HepG2 (cell line): ENCODE measurements around the gene EZH1. TPM values are rescaled to one million over a fixed set of nuclear protein-coding genes. Genes with fewer than 3 reads are reported as not detected.
A peak's percentile ranks its signal among the peaks of the same experiment; 100 is the strongest.

Experiments used
- ELF4 ChIP-seq: sonication (generic); formaldehyde crosslinking; IDR thresholded peaks from 2 replicates; pipeline ENCODE4 v1.5.0; 2020; ENCODE audit warnings: missing genetic modification reagents, mild to moderate bottlenecking, moderate library complexity, borderline replicate concordance
- GZF1 ChIP-seq: sonication (generic); formaldehyde crosslinking; IDR thresholded peaks from 2 replicates; pipeline ENCODE4 v1.5.1; 2020; ENCODE audit warnings: mild to moderate bottlenecking, missing genetic modification reagents
- ISL2 ChIP-seq: sonication (generic); formaldehyde crosslinking; IDR thresholded peaks from 2 replicates; pipeline ENCODE4 v1.5.0; 2020; ENCODE audit warnings: missing genetic modification reagents
- NCOA2 ChIP-seq: sonication (generic); formaldehyde crosslinking; IDR thresholded peaks from 2 replicates; pipeline ENCODE4 v1.8.0; 2022; ENCODE audit warnings: inconsistent platforms
- NFIB ChIP-seq: sonication (generic); formaldehyde crosslinking; IDR thresholded peaks from 2 replicates; pipeline ENCODE4 v1.9.0; 2021; ENCODE audit warnings: missing genetic modification reagents, mild to moderate bottlenecking, borderline replicate concordance
- ZFP37 ChIP-seq: sonication (generic); formaldehyde crosslinking; IDR thresholded peaks from 2 replicates; pipeline ENCODE4 v1.4.0; 2020; ENCODE audit warnings: missing genetic modification reagents, borderline replicate concordance
- ZNF326 ChIP-seq: sonication (generic); formaldehyde crosslinking; IDR thresholded peaks from 2 replicates; pipeline ENCODE4 v1.4.0; 2020; ENCODE audit warnings: missing genetic modification reagents, borderline replicate concordance
- ZNF547 ChIP-seq: sonication (generic); formaldehyde crosslinking; IDR thresholded peaks from 2 replicates; pipeline ENCODE4 v1.5.1; 2020; ENCODE audit warnings: mild to moderate bottlenecking, missing genetic modification reagents
- ZSCAN30 ChIP-seq: sonication (generic); formaldehyde crosslinking; IDR thresholded peaks from 2 replicates; pipeline ENCODE4 v1.5.0; 2020; ENCODE audit warnings: mild to moderate bottlenecking, missing genetic modification reagents
- polyA plus RNA-seq, 8 experiments: library from polyadenylated mRNA; depleted of rRNA in 3 of 8; stranded (reverse) in 7 of 8; unstranded in 1 of 8; fragments of >200 nt; fragmentation: Illumina TruSeq in 4 of 8; extraction: Trizol in 4 of 8; gene quantifications; 2 replicates each; pipeline versions ENCODE4 v1.2.1 to v1.2.3, GENCODE V29; 2011 to 2016; ENCODE audit warnings: low read depth in 4 of 8, missing spikeins in 1 of 8, mixed read lengths in 1 of 8; ENCODE audit not compliant: insufficient read depth in 1 of 8
- total RNA-seq, 5 experiments: library from RNA; depleted of rRNA; stranded (reverse); fragments of >200 nt; fragmentation: Illumina TruSeq; extraction: Trizol; gene quantifications; 2 replicates each; pipeline ENCODE4 v1.2.3, GENCODE V29; 2016; ENCODE audit warnings: low read depth in 1 of 5
- TF ChIP-seq, protein P1 (sequence below): sonication (generic); formaldehyde crosslinking; IDR thresholded peaks from 2 replicates; pipeline ENCODE4 v1.5.0; 2020; ENCODE audit warnings: mild to moderate bottlenecking, missing genetic modification reagents, borderline replicate concordance
- TF ChIP-seq, protein P2 (sequence below): sonication (generic); formaldehyde crosslinking; IDR thresholded peaks from 2 replicates; pipeline ENCODE4 v1.4.0; 2020; ENCODE audit warnings: missing genetic modification reagents
- TF ChIP-seq, protein P3 (sequence below): sonication (generic); formaldehyde crosslinking; IDR thresholded peaks from 2 replicates; pipeline ENCODE4 v1.4.0; 2020; ENCODE audit warnings: low read depth, missing genetic modification reagents
- TF ChIP-seq, protein P4 (sequence below): conservative IDR thresholded peaks from 2 replicates; pipeline ENCODE4 v1.6.1; 2018; ENCODE audit warnings: missing genetic modification reagents
- TF ChIP-seq, protein P5 (sequence below): fragments of 450-650 bp; IDR thresholded peaks from 2 replicates; pipeline ENCODE4 v1.6.1; 2017; ENCODE audit warnings: mild to moderate bottlenecking
- TF ChIP-seq, protein P6 (sequence below): IDR thresholded peaks from 2 replicates; pipeline ENCODE4 v1.6.1; 2016; ENCODE audit warnings: low read depth, borderline replicate concordance

Gene EZH1
- total and polyA plus RNA-seq, 2 of the 13 experiments (the other 11 are each of a cell fraction or from before 2014, with no cell fraction given): 11.6 to 24.0 TPM

DNA sequence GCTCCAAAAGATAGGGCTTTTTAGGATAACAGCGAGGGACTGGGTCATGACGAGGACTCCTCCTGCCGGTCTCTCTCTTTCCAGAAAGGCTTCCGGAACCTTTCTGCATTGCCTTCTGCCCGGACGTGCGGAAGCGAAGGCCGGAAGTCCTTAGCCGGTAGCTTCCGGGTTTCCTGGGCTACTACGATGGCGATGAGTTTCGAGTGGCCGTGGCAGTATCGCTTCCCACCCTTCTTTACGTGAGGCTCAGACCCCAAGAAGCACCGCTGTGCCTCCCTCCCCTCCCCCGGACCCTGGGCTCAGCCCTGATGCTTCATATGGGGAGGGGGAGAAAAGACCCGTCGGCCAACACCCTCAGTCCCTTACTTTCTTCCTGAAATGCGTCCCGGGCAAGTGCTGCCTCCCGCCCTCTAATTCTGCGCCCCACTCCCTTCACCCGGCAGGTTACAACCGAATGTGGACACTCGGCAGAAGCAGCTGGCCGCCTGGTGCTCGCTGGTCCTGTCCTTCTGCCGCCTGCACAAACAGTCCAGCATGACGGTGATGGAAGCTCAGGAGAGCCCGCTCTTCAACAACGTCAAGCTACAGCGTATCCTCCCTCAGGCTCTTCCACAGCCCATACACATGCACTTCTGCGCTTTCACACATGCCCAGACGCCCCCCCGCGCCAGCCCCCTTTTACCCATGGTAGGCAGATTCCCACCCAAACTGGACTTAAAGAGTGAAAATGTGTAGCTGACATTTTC is 28.6 kb upstream of the EZH1 start, which contains the start of gene VPS25 (continued):
- TF ChIP-seq, protein P1, sequence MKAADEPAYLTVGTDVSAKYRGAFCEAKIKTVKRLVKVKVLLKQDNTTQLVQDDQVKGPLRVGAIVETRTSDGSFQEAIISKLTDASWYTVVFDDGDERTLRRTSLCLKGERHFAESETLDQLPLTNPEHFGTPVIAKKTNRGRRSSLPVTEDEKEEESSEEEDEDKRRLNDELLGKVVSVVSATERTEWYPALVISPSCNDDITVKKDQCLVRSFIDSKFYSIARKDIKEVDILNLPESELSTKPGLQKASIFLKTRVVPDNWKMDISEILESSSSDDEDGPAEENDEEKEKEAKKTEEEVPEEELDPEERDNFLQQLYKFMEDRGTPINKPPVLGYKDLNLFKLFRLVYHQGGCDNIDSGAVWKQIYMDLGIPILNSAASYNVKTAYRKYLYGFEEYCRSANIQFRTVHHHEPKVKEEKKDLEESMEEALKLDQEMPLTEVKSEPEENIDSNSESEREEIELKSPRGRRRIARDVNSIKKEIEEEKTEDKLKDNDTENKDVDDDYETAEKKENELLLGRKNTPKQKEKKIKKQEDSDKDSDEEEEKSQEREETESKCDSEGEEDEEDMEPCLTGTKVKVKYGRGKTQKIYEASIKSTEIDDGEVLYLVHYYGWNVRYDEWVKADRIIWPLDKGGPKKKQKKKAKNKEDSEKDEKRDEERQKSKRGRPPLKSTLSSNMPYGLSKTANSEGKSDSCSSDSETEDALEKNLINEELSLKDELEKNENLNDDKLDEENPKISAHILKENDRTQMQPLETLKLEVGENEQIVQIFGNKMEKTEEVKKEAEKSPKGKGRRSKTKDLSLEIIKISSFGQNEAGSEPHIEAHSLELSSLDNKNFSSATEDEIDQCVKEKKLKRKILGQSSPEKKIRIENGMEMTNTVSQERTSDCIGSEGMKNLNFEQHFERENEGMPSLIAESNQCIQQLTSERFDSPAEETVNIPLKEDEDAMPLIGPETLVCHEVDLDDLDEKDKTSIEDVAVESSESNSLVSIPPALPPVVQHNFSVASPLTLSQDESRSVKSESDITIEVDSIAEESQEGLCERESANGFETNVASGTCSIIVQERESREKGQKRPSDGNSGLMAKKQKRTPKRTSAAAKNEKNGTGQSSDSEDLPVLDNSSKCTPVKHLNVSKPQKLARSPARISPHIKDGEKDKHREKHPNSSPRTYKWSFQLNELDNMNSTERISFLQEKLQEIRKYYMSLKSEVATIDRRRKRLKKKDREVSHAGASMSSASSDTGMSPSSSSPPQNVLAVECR: peak; percentile 95
- no peak for TF ChIP-seq ZNF326
- TF ChIP-seq GZF1 (CRISPR knock-in tag): no peak; the same call in 1 of the 2 replicates
- peak; percentile 79 for TF ChIP-seq ISL2 (CRISPR knock-in tag)
- peak; percentile 80; the same call in 1 of the 2 replicates for TF ChIP-seq NCOA2 (CRISPR knock-in tag)
- TF ChIP-seq ELF4 (CRISPR knock-in tag): peak; percentile 99
- peak; percentile 87 for TF ChIP-seq ZFP37 (CRISPR knock-in tag)
- TF ChIP-seq ZSCAN30: no peak
- TF ChIP-seq, protein P2, sequence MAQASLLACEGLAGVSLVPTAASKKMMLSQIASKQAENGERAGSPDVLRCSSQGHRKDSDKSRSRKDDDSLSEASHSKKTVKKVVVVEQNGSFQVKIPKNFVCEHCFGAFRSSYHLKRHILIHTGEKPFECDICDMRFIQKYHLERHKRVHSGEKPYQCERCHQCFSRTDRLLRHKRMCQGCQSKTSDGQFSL (CRISPR knock-in tag): peak; percentile 54; the same call in 1 of the 2 replicates
- TF ChIP-seq, protein P3, sequence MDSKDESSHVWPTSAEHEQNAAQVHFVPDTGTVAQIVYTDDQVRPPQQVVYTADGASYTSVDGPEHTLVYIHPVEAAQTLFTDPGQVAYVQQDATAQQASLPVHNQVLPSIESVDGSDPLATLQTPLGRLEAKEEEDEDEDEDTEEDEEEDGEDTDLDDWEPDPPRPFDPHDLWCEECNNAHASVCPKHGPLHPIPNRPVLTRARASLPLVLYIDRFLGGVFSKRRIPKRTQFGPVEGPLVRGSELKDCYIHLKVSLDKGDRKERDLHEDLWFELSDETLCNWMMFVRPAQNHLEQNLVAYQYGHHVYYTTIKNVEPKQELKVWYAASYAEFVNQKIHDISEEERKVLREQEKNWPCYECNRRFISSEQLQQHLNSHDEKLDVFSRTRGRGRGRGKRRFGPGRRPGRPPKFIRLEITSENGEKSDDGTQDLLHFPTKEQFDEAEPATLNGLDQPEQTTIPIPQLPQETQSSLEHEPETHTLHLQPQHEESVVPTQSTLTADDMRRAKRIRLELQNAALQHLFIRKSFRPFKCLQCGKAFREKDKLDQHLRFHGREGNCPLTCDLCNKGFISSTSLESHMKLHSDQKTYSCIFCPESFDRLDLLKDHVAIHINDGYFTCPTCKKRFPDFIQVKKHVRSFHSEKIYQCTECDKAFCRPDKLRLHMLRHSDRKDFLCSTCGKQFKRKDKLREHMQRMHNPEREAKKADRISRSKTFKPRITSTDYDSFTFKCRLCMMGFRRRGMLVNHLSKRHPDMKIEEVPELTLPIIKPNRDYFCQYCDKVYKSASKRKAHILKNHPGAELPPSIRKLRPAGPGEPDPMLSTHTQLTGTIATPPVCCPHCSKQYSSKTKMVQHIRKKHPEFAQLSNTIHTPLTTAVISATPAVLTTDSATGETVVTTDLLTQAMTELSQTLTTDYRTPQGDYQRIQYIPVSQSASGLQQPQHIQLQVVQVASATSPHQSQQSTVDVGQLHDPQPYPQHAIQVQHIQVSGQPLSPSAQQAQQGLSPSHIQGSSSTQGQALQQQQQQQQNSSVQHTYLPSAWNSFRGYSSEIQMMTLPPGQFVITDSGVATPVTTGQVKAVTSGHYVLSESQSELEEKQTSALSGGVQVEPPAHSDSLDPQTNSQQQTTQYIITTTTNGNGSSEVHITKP (CRISPR knock-in tag): peak; percentile 85
- TF ChIP-seq, protein P4, sequence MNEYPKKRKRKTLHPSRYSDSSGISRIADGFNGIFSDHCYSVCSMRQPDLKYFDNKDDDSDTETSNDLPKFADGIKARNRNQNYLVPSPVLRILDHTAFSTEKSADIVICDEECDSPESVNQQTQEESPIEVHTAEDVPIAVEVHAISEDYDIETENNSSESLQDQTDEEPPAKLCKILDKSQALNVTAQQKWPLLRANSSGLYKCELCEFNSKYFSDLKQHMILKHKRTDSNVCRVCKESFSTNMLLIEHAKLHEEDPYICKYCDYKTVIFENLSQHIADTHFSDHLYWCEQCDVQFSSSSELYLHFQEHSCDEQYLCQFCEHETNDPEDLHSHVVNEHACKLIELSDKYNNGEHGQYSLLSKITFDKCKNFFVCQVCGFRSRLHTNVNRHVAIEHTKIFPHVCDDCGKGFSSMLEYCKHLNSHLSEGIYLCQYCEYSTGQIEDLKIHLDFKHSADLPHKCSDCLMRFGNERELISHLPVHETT (CRISPR knock-in tag): peak; percentile 88; the same call in 1 of the 2 replicates
- TF ChIP-seq, protein P5, sequence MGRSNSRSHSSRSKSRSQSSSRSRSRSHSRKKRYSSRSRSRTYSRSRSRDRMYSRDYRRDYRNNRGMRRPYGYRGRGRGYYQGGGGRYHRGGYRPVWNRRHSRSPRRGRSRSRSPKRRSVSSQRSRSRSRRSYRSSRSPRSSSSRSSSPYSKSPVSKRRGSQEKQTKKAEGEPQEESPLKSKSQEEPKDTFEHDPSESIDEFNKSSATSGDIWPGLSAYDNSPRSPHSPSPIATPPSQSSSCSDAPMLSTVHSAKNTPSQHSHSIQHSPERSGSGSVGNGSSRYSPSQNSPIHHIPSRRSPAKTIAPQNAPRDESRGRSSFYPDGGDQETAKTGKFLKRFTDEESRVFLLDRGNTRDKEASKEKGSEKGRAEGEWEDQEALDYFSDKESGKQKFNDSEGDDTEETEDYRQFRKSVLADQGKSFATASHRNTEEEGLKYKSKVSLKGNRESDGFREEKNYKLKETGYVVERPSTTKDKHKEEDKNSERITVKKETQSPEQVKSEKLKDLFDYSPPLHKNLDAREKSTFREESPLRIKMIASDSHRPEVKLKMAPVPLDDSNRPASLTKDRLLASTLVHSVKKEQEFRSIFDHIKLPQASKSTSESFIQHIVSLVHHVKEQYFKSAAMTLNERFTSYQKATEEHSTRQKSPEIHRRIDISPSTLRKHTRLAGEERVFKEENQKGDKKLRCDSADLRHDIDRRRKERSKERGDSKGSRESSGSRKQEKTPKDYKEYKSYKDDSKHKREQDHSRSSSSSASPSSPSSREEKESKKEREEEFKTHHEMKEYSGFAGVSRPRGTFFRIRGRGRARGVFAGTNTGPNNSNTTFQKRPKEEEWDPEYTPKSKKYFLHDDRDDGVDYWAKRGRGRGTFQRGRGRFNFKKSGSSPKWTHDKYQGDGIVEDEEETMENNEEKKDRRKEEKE: no peak
- TF ChIP-seq, protein P6, sequence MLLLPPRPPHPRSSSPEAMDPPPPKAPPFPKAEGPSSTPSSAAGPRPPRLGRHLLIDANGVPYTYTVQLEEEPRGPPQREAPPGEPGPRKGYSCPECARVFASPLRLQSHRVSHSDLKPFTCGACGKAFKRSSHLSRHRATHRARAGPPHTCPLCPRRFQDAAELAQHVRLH (CRISPR knock-in tag): peak; percentile 92
- TF ChIP-seq ZNF547 (CRISPR knock-in tag): peak; percentile 67; the same call in 1 of the 2 replicates
- no peak for TF ChIP-seq NFIB (CRISPR knock-in tag)
